Measurements from ENCODE around the gene CCR7.

Gene CCR7

GRCh38 chr17:40600486-40601046 lies 35.3 kb upstream of the CCR7 start:
- no peak for DNase-seq (ENCODE audit: low read depth)
- H3K4me3 ChIP-seq (ENCODE audit: control insufficient read depth, low read depth, low read length), result no peak overlapping the region
- no peak for TF ChIP-seq CTCF (IDR thresholded peaks at IDR 0.05; ENCODE audit: control insufficient read depth, insufficient read depth, low read depth, low read length, missing control alignments)

- H3K4me3 ChIP-seq (ENCODE audit: control insufficient read depth, low read depth, low read length), result no peak overlapping the region
- no peak for TF ChIP-seq CTCF (IDR thresholded peaks at IDR 0.05; ENCODE audit: control insufficient read depth, insufficient read depth, low read depth, low read length, missing control alignments)
- DNase-seq (ENCODE audit: low read depth), result no peak
Measured at GRCh38 chr17:40599468-40599763, 34.1 kb upstream of the CCR7 start.

- no peak for DNase-seq (ENCODE audit: low read depth)
- TF ChIP-seq CTCF (IDR thresholded peaks at IDR 0.05; ENCODE audit: control insufficient read depth, insufficient read depth, low read depth, low read length, missing control alignments), result no peak
- no peak overlapping the region for H3K4me3 ChIP-seq (ENCODE audit: control insufficient read depth, low read depth, low read length)
Measured at GRCh38 chr17:40598619-40599467, 33.6 kb upstream of the CCR7 start.

- no peak for TF ChIP-seq CTCF (IDR thresholded peaks at IDR 0.05; ENCODE audit: control insufficient read depth, insufficient read depth, low read depth, low read length, missing control alignments)
- H3K4me3 ChIP-seq (ENCODE audit: control insufficient read depth, low read depth, low read length), result no peak overlapping the region
- DNase-seq (ENCODE audit: low read depth), result no peak
Measured at GRCh38 chr17:40598301-40598618, 33.0 kb upstream of the CCR7 start.

- TF ChIP-seq CTCF (IDR thresholded peaks at IDR 0.05; ENCODE audit: control insufficient read depth, insufficient read depth, low read depth, low read length, missing control alignments), result no peak
- no peak overlapping the region for H3K4me3 ChIP-seq (ENCODE audit: control insufficient read depth, low read depth, low read length)
- no peak for DNase-seq (ENCODE audit: low read depth)
Measured at GRCh38 chr17:40597556-40598300, 32.5 kb upstream of the CCR7 start.

GRCh38 chr17:40597156-40597555 lies 31.9 kb upstream of the CCR7 start:
- DNase-seq (ENCODE audit: low read depth), result no peak
- TF ChIP-seq CTCF (IDR thresholded peaks at IDR 0.05; ENCODE audit: control insufficient read depth, insufficient read depth, low read depth, low read length, missing control alignments), result no peak
- H3K4me3 ChIP-seq (ENCODE audit: control insufficient read depth, low read depth, low read length), result no peak overlapping the region

Data from AG09309 (cell line).